Colonic mucosa (tissue), 4 donors: ENCODE data around the gene PRMT7. TPM values are rescaled to one million over a fixed set of nuclear protein-coding genes. Genes with fewer than 3 reads are reported as not detected.

Source experiments
- DNase-seq: peaks from one replicate; pipeline ENCODE4 v3.0.0-alpha.2; 2020
- H3K27ac ChIP-seq: fragments of 200-600 bp; one replicate; pipeline ENCODE4 v1.8.0; 2021
- H3K27me3 ChIP-seq: fragments of 200-600 bp; one replicate; pipeline ENCODE4 v1.8.0; 2021
- H3K36me3 ChIP-seq: fragments of 200-600 bp; one replicate; pipeline ENCODE4 v1.8.0; 2021
- H3K4me1 ChIP-seq: fragments of 200-600 bp; one replicate; pipeline ENCODE4 v1.8.0; 2021; ENCODE audit warnings: mild to moderate bottlenecking
- H3K4me3 ChIP-seq: fragments of 200-600 bp; one replicate; pipeline ENCODE4 v1.8.0; 2021
- H3K9ac ChIP-seq, 2 donors: one replicate each; pipeline ENCODE4 v1.7.0; 2013; ENCODE audit warnings: control low read depth in 2 of 2, low read depth in 2 of 2, low read length in 2 of 2
- H3K9me3 ChIP-seq: fragments of 200-600 bp; one replicate; pipeline ENCODE4 v1.8.0; 2021
- CTCF ChIP-seq: fragments of 200-600 bp; IDR thresholded peaks from one replicate; pipeline ENCODE4 v1.8.0; 2022; ENCODE audit warnings: antibody characterized with exemption, mild to moderate bottlenecking
- intact Hi-C: fragments of 100-400 bp; cut with DNase I; formaldehyde crosslinking; loops from one replicate; pipeline ENCODE4 v1.14.1; 2022
- total RNA-seq, 2 donors: library from RNA; stranded (reverse); fragmentation: NEBNext Ultra II Directional in 1 of 2; extraction: Animal tissue kit (Norgen Biotek cat#: 25700) in 1 of 2; gene quantifications; one replicate each; pipeline ENCODE4 v1.2.1, GENCODE V29; 2021
- donor health status: healthy.
- donor health status: DM: no; HTN: no; CAD: no.
- donor health status: DM: no; HTN: no; CAD: no.

Gene PRMT7
- total RNA-seq, 2 donors from 2014 or later: 18.0 to 45.4 TPM

GRCh38 chr16:68400924-68401460 is 90.2 kb downstream of the PRMT7 start:
- no peaks in the 10 kb centered on the region for H3K4me1 ChIP-seq
- no peak for DNase-seq
- no peak for TF ChIP-seq CTCF

GRCh38 chr16:68401871-68402747 is 91.3 kb downstream of the PRMT7 start:
- H3K27me3 ChIP-seq: no peaks in the 10 kb centered on the region
- DNase-seq: no peak

More at GRCh38 chr16:68400924-68401460, 90.2 kb downstream of the PRMT7 start:
- Histone ChIP-seq H3K4me3 (no peak overlapping the region), H3K27me3 (no peaks in the 10 kb centered on the region), H3K36me3 (no peaks in the 10 kb centered on the region), H3K9ac (no peak overlapping the region), H3K9me3 (no peaks in the 10 kb centered on the region), H3K27ac (no peak overlapping the region)
- intact Hi-C loops: no loop called here

GRCh38 chr16:68402748-68403040 is 91.9 kb downstream of the PRMT7 start:
- intact Hi-C loops: loop anchor here (1.0 kb wide), 1 partner anchor 36 kb away; no protein-coding TSS in a partner anchor
- TF ChIP-seq CTCF: no peak
- H3K27me3 ChIP-seq: no peaks in the 10 kb centered on the region

More at GRCh38 chr16:68401871-68402747, 91.3 kb downstream of the PRMT7 start:
- Histone ChIP-seq H3K27ac (no peak overlapping the region), H3K4me1 (no peaks in the 10 kb centered on the region), H3K36me3 (no peaks in the 10 kb centered on the region), H3K9ac (no peak overlapping the region), H3K4me3 (no peak overlapping the region), H3K9me3 (no peaks in the 10 kb centered on the region)
- TF ChIP-seq CTCF: no peak
- intact Hi-C loops: loop anchor here (1.0 kb wide), 1 partner anchor 36 kb away; no protein-coding TSS in a partner anchor

GRCh38 chr16:68403177-68403576 is 92.4 kb downstream of the PRMT7 start:
- H3K9me3 ChIP-seq: no peaks in the 10 kb centered on the region
- no peak overlapping the region for H3K4me3 ChIP-seq
- H3K27ac ChIP-seq: no peak overlapping the region
- no peak for TF ChIP-seq CTCF
- intact Hi-C loops: no loop called here
- H3K27me3 ChIP-seq: no peaks in the 10 kb centered on the region
- H3K36me3 ChIP-seq: no peaks in the 10 kb centered on the region
- no peak for DNase-seq
- no peak overlapping the region for H3K9ac ChIP-seq
- H3K4me1 ChIP-seq: no peaks in the 10 kb centered on the region

More at GRCh38 chr16:68402748-68403040, 91.9 kb downstream of the PRMT7 start:
- no peak overlapping the region for H3K27ac ChIP-seq
- H3K4me3 ChIP-seq: no peak overlapping the region
- H3K9me3 ChIP-seq: no peaks in the 10 kb centered on the region
- no peak overlapping the region for H3K9ac ChIP-seq
- DNase-seq: no peak
- H3K36me3 ChIP-seq: no peaks in the 10 kb centered on the region
- H3K4me1 ChIP-seq: no peaks in the 10 kb centered on the region

GRCh38 chr16:68403704-68404103 is 92.9 kb downstream of the PRMT7 start:
- Histone ChIP-seq H3K36me3 (no peaks in the 10 kb centered on the region), H3K9me3 (no peaks in the 10 kb centered on the region), H3K4me1 (no peaks in the 10 kb centered on the region), H3K27ac (no peak overlapping the region), H3K9ac (no peak overlapping the region), H3K4me3 (no peak overlapping the region), H3K27me3 (no peaks in the 10 kb centered on the region)
- no peak for DNase-seq
- intact Hi-C loops: no loop called here
- no peak for TF ChIP-seq CTCF
